ENCODE results near the gene GALNT14.

DNA sequence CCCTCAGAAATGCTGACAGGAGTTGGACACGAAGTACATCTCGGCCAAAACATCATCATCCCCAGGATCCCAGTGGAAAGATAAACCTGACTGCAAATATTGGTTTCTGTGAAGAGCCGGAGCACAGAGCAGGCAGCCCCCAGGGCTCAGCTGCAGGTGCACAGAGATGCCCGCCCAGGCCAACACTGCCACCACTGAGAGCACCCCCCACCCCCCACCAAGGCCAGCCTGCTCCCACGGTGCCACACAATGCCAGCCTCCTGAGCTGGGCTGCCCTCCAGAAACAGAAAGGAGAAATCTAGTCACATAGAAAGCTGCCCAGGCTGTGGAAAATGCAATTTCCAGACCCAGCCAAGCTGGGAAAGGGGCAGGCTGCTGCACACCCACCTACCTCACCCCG lies 71.7 kb downstream of the GALNT14 start:
- TF ChIP-seq POLR2A (IDR thresholded peaks at IDR 0.05; ENCODE audit: low read length) (no peak), GATA1 (IDR thresholded peaks at IDR 0.05; ENCODE audit: low read depth, low read length) (no peak)

All from erythroblast (primary cell).